Endothelial cell of umbilical vein (primary cell): ENCODE results near the gene SSH2. TPM values are rescaled to one million over a fixed set of nuclear protein-coding genes. Genes with fewer than 3 reads are reported as not detected.
A peak's percentile ranks its signal among the peaks of the same experiment; 100 is the strongest.
"Not testable (repeated sequence)": the region's sequence is repeated elsewhere in the genome, so short reads cannot be mapped to it uniquely, and the experiment has no call there.

Experiments
- BruUV-seq: library from RNA; stranded (reverse); fragments of 400-500 nt; replicated peaks from 2 replicates; lab custom pipeline; 2021; lab: Mats Ljungman, UMichigan
- CTCF ChIA-PET: fragments of 300-600, 350-600 bp; sonication (Branson Sonifier 250); formaldehyde crosslinking; loops from one replicate; lab custom pipeline; 2021; ENCODE audit warnings: antibody characterized with exemption, inconsistent platforms; lab: Charles Lee
- POLR2A ChIA-PET: fragments of 300-600, 350-600 bp; sonication (Branson Sonifier 250); formaldehyde crosslinking; loops from one replicate; lab custom pipeline; 2021; ENCODE audit warnings: antibody characterized with exemption, inconsistent platforms; lab: Charles Lee
- DNase-seq: peaks from one replicate; pipeline ENCODE4 v3.0.0-alpha.2; 2011; ENCODE audit warnings: low read depth, low spot score
- FAIRE-seq: peaks from 2 replicates; lab custom pipeline; 2011; peaks lifted over from hg19 to GRCh38; lab: Jason Lieb, UNC
- H2AFZ ChIP-seq: 2 replicates; pipeline ENCODE4 v1.6.0; 2012; ENCODE audit warnings: low read depth, low read length, control low read depth, inconsistent platforms
- H3K27ac ChIP-seq: 2 replicates; pipeline ENCODE4 v1.5.1; 2011; ENCODE audit warnings: low read depth, mild to moderate bottlenecking, control low read depth, low read length, moderate library complexity; ENCODE audit not compliant: insufficient read depth
- H3K27me3 ChIP-seq, 2 experiments: 2 replicates each; pipeline versions ENCODE4 v1.6.0 to v1.6.1; 2011; ENCODE audit warnings: low read length in 2 of 2, mixed read lengths in 1 of 2; ENCODE audit not compliant: control insufficient read depth in 2 of 2, insufficient read depth in 2 of 2
- H3K36me3 ChIP-seq, 2 experiments: 2 replicates in 1 of 2; 3 replicates in 1 of 2; pipeline ENCODE4 v1.5.1; 2011; ENCODE audit warnings: low read length in 2 of 2, mild to moderate bottlenecking in 1 of 2, moderate library complexity in 1 of 2; ENCODE audit not compliant: control insufficient read depth in 2 of 2, insufficient read depth in 2 of 2; ENCODE audit errors: extremely low read depth in 1 of 2
- H3K4me1 ChIP-seq: 3 replicates; pipeline ENCODE4 v1.5.1; 2011; ENCODE audit warnings: mild to moderate bottlenecking, low read length; ENCODE audit not compliant: control insufficient read depth, insufficient read depth; ENCODE audit errors: extremely low read depth
- H3K4me2 ChIP-seq: 2 replicates; pipeline ENCODE4 v1.6.1; 2011; ENCODE audit warnings: low read length, control low read depth, mixed read lengths; ENCODE audit not compliant: insufficient read depth
- H3K4me3 ChIP-seq, 3 experiments: fragments of 200-600 bp in 1 of 3; sonication (generic), shearing (Covaris generic) in 1 of 3; replicated peaks in 1 of 3; 2 replicates each; pipeline ENCODE4 v1.5.1; 2011 to 2016; ENCODE audit warnings: control low read depth in 3 of 3, low read length in 3 of 3, mild to moderate bottlenecking in 2 of 3, inconsistent platforms in 1 of 3, low read depth in 1 of 3, moderate library complexity in 1 of 3; ENCODE audit not compliant: insufficient read depth in 1 of 3
- H3K79me2 ChIP-seq: 2 replicates; pipeline ENCODE4 v1.6.0; 2012; ENCODE audit warnings: low read length, inconsistent platforms; ENCODE audit not compliant: control insufficient read depth, insufficient read depth
- H3K9ac ChIP-seq: replicated peaks from 2 replicates; pipeline ENCODE3; 2011; ENCODE audit warnings: low read length, control low read depth; ENCODE audit not compliant: insufficient read depth; ENCODE audit errors: extremely low read depth
- H3K9me1 ChIP-seq: replicated peaks from 3 replicates; pipeline ENCODE4 v1.6.0; 2011; ENCODE audit warnings: mild to moderate bottlenecking, low read length; ENCODE audit not compliant: control insufficient read depth, insufficient read depth; ENCODE audit errors: extremely low read depth
- H3K9me3 ChIP-seq: replicated peaks from 2 replicates; pipeline ENCODE4 v1.5.1; 2012; ENCODE audit warnings: low read length, inconsistent platforms; ENCODE audit not compliant: control insufficient read depth, insufficient read depth
- H4K20me1 ChIP-seq: replicated peaks from 2 replicates; pipeline ENCODE3; 2011; ENCODE audit warnings: mild to moderate bottlenecking, low read length; ENCODE audit not compliant: control insufficient read depth, insufficient read depth; ENCODE audit errors: extremely low read depth
- EZH2 ChIP-seq: IDR thresholded peaks from 2 replicates; pipeline ENCODE4 v1.6.1; 2012; ENCODE audit warnings: borderline replicate concordance, low read depth, mild to moderate bottlenecking, moderate library complexity, low read length, inconsistent platforms; ENCODE audit not compliant: severe bottlenecking
- FOS ChIP-seq: IDR thresholded peaks from 2 replicates; pipeline ENCODE4 v1.6.1; 2011; ENCODE audit warnings: mild to moderate bottlenecking, low read length, moderate library complexity, borderline replicate concordance; ENCODE audit not compliant: insufficient read depth
- GATA2 ChIP-seq: IDR thresholded peaks from 2 replicates; pipeline ENCODE4 v1.7.0; 2011; ENCODE audit warnings: low read depth, mild to moderate bottlenecking, moderate library complexity, mixed read lengths, low read length; ENCODE audit not compliant: insufficient read length, insufficient read depth
- JUN ChIP-seq: IDR thresholded peaks from 2 replicates; pipeline ENCODE4 v1.6.1; 2011; ENCODE audit warnings: borderline replicate concordance, low read depth; ENCODE audit not compliant: insufficient read length, insufficient read depth
- MYC ChIP-seq: IDR thresholded peaks from one replicate; pipeline ENCODE4 v1.6.1; 2011; ENCODE audit warnings: mild to moderate bottlenecking, low read depth, low read length
- POLR2AphosphoS5 ChIP-seq: IDR thresholded peaks from 2 replicates; pipeline ENCODE4 v1.6.1; 2012; ENCODE audit warnings: low read depth, mild to moderate bottlenecking, control low read depth, low read length, moderate library complexity; ENCODE audit not compliant: insufficient read depth
- dilution Hi-C: fragments of 300-500 bp; cut with MboI; formaldehyde crosslinking; loops from one replicate; pipeline ENCODE4 v1.15.0; 2019; ENCODE audit warnings: low sequenced_read_pairs; ENCODE audit not compliant: extremely low pct_ligation_motif_present
- intact Hi-C: fragments of 100-400 bp; cut with micrococcal nuclease; formaldehyde crosslinking; loops from one replicate; pipeline ENCODE4 v1.10.0; 2022
- polyA plus RNA-seq, 4 experiments: library from polyadenylated mRNA; depleted of rRNA in 3 of 4; stranded (reverse) in 3 of 4; unstranded in 1 of 4; fragments of >200 nt; gene quantifications; 2 replicates each; pipeline versions ENCODE4 v1.2.1 to v1.2.3, GENCODE V29; 2011 to 2012; ENCODE audit warnings: missing spikeins in 1 of 4
- total RNA-seq: library from RNA; stranded (reverse); gene quantifications from 2 replicates; pipeline ENCODE4 v1.2.3, GENCODE V29; 2021
- TF ChIP-seq, protein P1 (sequence below), 2 donors: IDR thresholded peaks; 1 replicate in 1 of 2; 2 replicates in 1 of 2; pipeline ENCODE4 v1.5.1; 2011; ENCODE audit warnings: low read length in 2 of 2, mild to moderate bottlenecking in 2 of 2, moderate library complexity in 2 of 2, control low read depth in 1 of 2, inconsistent platforms in 1 of 2, low read depth in 1 of 2; ENCODE audit not compliant: insufficient read depth in 1 of 2; ENCODE audit errors: extremely low read depth in 1 of 2
- TF ChIP-seq, protein P2 (sequence below): IDR thresholded peaks from 2 replicates; pipeline ENCODE4 v1.6.1; 2011; ENCODE audit not compliant: insufficient read depth, insufficient read length

SSH2 gene
- total and polyA plus RNA-seq, 2 donors (not counting 3 experiments of a cell fraction or from before 2014, with no cell fraction given), result 24.6 to 60.9 TPM

DNA sequence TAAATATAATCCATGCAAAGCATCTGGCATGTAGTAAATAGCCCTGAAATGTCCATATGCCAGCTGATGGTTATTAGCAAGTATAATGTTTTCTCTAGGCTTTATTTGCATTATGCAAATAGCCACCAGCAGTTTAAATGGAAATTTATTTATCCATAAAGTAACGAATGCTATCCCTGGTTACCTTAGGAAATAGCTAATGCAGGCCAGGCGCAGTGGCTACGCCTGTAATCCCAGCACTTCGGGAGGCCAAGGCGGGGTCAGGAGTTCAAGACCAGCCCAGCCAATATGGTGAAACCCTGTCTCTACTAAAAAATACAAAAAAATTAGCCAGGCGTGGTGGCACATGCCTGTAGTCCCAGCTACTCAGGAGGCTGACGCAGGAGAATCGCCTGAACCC is 254.1 kb downstream of the SSH2 start:
- H3K4me2 ChIP-seq, BruUV-seq, H3K4me1 ChIP-seq, H3K9me1 ChIP-seq, CTCF ChIA-PET, H3K27ac ChIP-seq, dilution Hi-C loops, intact Hi-C loops, H3K4me3 ChIP-seq, H3K9me3 ChIP-seq, DNase-seq, H3K79me2 ChIP-seq, POLR2A ChIA-PET, H3K27me3 ChIP-seq, FAIRE-seq, H3K36me3 ChIP-seq, H3K9ac ChIP-seq, H4K20me1 ChIP-seq, H2AFZ ChIP-seq: not testable (repeated sequence)

DNA sequence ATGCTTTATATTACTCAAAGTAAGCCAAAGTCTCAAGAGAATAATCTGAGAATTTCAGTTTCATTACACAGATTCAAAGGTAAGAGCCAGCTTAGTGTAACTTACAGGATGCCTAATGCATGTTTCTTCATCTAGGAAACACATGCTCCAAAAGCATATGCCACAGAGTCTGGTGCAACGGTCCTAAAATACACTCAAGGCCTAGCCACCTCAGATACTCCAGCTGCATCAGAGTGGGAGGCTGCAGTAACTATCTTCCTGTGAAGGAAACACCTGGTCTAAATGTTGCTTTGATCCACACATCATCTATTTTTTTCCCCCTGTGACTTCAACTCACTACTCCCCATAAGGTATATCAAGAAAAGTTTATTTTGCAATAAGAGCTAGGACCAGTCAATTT is 255.7 kb downstream of the SSH2 start:
- intact Hi-C loops (no loop called here), dilution Hi-C loops (no loop called here)
- ChIA-PET CTCF (interaction anchor here (1.0 to 3.1 kb wide), 5 partner anchors 8 to 105 kb away, joined by 3 to 15 read pairs (median 5); no protein-coding TSS in a partner anchor), POLR2A (no interaction called here)
- BruUV-seq, result no TSS peak
- H3K4me3 ChIP-seq, result no peak overlapping the region
- no peak overlapping the region for H3K9ac ChIP-seq
- no peaks in the 10 kb centered on the region for H3K9me3 ChIP-seq
- FAIRE-seq (no peak), DNase-seq (peak; percentile 44)
- no peaks in the 10 kb centered on the region for H3K27me3 ChIP-seq
- H3K4me2 ChIP-seq, result no peak overlapping the region
- no peak overlapping the region for H2AFZ ChIP-seq
- no peak overlapping the region for H3K27ac ChIP-seq
- peaks cover 0 to 4% of the 10 kb centered on the region in 2 experiments for H3K36me3 ChIP-seq
- H4K20me1 ChIP-seq, result no peaks in the 10 kb centered on the region
- no peaks in the 10 kb centered on the region for H3K79me2 ChIP-seq
- H3K9me1 ChIP-seq, result no peaks in the 10 kb centered on the region
- no peak for TF ChIP-seq FOS
- TF ChIP-seq JUN, result no peak
- no peak for TF ChIP-seq POLR2AphosphoS5
- TF ChIP-seq, protein P1, sequence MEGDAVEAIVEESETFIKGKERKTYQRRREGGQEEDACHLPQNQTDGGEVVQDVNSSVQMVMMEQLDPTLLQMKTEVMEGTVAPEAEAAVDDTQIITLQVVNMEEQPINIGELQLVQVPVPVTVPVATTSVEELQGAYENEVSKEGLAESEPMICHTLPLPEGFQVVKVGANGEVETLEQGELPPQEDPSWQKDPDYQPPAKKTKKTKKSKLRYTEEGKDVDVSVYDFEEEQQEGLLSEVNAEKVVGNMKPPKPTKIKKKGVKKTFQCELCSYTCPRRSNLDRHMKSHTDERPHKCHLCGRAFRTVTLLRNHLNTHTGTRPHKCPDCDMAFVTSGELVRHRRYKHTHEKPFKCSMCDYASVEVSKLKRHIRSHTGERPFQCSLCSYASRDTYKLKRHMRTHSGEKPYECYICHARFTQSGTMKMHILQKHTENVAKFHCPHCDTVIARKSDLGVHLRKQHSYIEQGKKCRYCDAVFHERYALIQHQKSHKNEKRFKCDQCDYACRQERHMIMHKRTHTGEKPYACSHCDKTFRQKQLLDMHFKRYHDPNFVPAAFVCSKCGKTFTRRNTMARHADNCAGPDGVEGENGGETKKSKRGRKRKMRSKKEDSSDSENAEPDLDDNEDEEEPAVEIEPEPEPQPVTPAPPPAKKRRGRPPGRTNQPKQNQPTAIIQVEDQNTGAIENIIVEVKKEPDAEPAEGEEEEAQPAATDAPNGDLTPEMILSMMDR (IDR thresholded peaks at IDR 0.05; ENCODE audit: extremely low read depth in 1 of 2, insufficient read depth in 1 of 2, low read depth in 1 of 2, low read length in 2 of 2), result no peak
- TF ChIP-seq EZH2, result no peak
- no peak for TF ChIP-seq MYC
- TF ChIP-seq, protein P2, sequence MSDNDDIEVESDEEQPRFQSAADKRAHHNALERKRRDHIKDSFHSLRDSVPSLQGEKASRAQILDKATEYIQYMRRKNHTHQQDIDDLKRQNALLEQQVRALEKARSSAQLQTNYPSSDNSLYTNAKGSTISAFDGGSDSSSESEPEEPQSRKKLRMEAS, result no peak
- TF ChIP-seq GATA2, result no peak
- H3K4me1 ChIP-seq, result no peaks in the 10 kb centered on the region
